ENCODE results near the gene CPLANE1. TPM values are rescaled to one million over a fixed set of nuclear protein-coding genes. Genes with fewer than 3 reads are reported as not detected.

CPLANE1 gene
- total and polyA plus RNA-seq, 2 donors (not counting 1 experiment from before 2014, with no cell fraction given), result 15.3 to 20.0 TPM

- Histone ChIP-seq H3K79me2 (ENCODE audit: control insufficient read depth, insufficient read depth, low read length) (no peaks in the 10 kb centered on the region), H3K4me2 (ENCODE audit: extremely low read depth, insufficient read depth, low read length) (no peak overlapping the region), H3K36me3 (ENCODE audit: control insufficient read depth, insufficient read depth, low read length) (no peaks in the 10 kb centered on the region), H3K4me3 (replicated peaks in 1 of 4; ENCODE audit: control extremely low read depth in 1 of 4, insufficient read depth in 1 of 4, low read depth in 3 of 4, low read length in 4 of 4) (no peak overlapping the region), H3K9me3 (ENCODE audit: control insufficient read depth, insufficient read depth, low read depth, low read length) (no peaks in the 10 kb centered on the region), H3K4me1 (ENCODE audit: control insufficient read depth, extremely low read depth, insufficient read depth, low read length) (no peaks in the 10 kb centered on the region), H3K27ac (ENCODE audit: insufficient read depth, low read length) (no peak overlapping the region), H3K27me3 (ENCODE audit: control insufficient read depth, insufficient read depth, low read length) (no peaks in the 10 kb centered on the region), H2AFZ (ENCODE audit: low read length) (no peak overlapping the region), H3K9ac (ENCODE audit: insufficient read depth, low read length) (no peak overlapping the region), H4K20me1 (ENCODE audit: control insufficient read depth, extremely low read depth, insufficient read depth, low read length) (no peaks in the 10 kb centered on the region)
- no peak for TF ChIP-seq EZH2 (IDR thresholded peaks at IDR 0.05; ENCODE audit: low read length, missing control alignments)
- TF ChIP-seq CTCF (conservative IDR thresholded peaks at IDR 0.05 in 1 of 2, IDR thresholded peaks at IDR 0.05 in 1 of 2; ENCODE audit: low read depth in 1 of 2, low read length in 2 of 2), result no peak
- no peak for DNase-seq (ENCODE audit: low read depth in 2 of 2)
Observed at GRCh38 chr5:37214550-37214949, 34.6 kb downstream of the CPLANE1 start.

DNA sequence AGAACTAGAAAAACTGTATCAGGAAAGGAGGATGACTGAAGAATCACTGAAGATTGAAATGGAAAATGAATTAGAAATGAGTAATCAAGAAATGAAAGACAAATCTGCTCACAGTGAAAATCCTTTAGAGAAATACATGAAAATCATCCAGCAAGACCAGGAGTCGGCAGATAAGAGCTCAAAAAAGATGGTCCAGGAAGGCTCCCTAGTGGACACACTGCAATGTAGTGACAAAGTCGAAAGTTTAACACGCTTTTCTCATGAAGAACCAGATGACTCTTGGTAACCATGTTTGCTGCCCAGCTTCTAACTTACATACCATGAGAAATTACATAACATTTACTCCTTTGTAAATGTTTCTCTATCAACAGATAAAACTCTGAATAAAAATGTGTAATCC is 37.1 kb downstream of the CPLANE1 start:
- no peaks in the 10 kb centered on the region for H3K27me3 ChIP-seq (ENCODE audit: control insufficient read depth, insufficient read depth, low read length)
- H3K4me2 ChIP-seq (ENCODE audit: extremely low read depth, insufficient read depth, low read length), result no peak overlapping the region
- H3K4me3 ChIP-seq (replicated peaks in 1 of 4; ENCODE audit: control extremely low read depth in 1 of 4, insufficient read depth in 1 of 4, low read depth in 3 of 4, low read length in 4 of 4), result no peak overlapping the region
- H3K9ac ChIP-seq (ENCODE audit: insufficient read depth, low read length), result no peak overlapping the region
- H3K9me3 ChIP-seq (ENCODE audit: control insufficient read depth, insufficient read depth, low read depth, low read length), result no peaks in the 10 kb centered on the region
- no peak for TF ChIP-seq CTCF (conservative IDR thresholded peaks at IDR 0.05 in 1 of 2, IDR thresholded peaks at IDR 0.05 in 1 of 2; ENCODE audit: low read depth in 1 of 2, low read length in 2 of 2)
- TF ChIP-seq EZH2 (IDR thresholded peaks at IDR 0.05; ENCODE audit: low read length, missing control alignments), result no peak
- no peak overlapping the region for H2AFZ ChIP-seq (ENCODE audit: low read length)
- no peak for DNase-seq (ENCODE audit: low read depth in 2 of 2)
- peaks cover 3% of the 10 kb centered on the region for H3K36me3 ChIP-seq (ENCODE audit: control insufficient read depth, insufficient read depth, low read length)
- no peaks in the 10 kb centered on the region for H3K4me1 ChIP-seq (ENCODE audit: control insufficient read depth, extremely low read depth, insufficient read depth, low read length)
- no peaks in the 10 kb centered on the region for H4K20me1 ChIP-seq (ENCODE audit: control insufficient read depth, extremely low read depth, insufficient read depth, low read length)
- no peak overlapping the region for H3K27ac ChIP-seq (ENCODE audit: insufficient read depth, low read length)
- H3K79me2 ChIP-seq (ENCODE audit: control insufficient read depth, insufficient read depth, low read length), result no peaks in the 10 kb centered on the region

GRCh38 chr5:37211661-37212060 is 37.5 kb downstream of the CPLANE1 start:
- DNase-seq (ENCODE audit: low read depth in 2 of 2), result peak in 1 of 2 donors; percentile 52
- Histone ChIP-seq H3K79me2 (ENCODE audit: control insufficient read depth, insufficient read depth, low read length) (no peaks in the 10 kb centered on the region), H2AFZ (ENCODE audit: low read length) (no peak overlapping the region), H3K27ac (ENCODE audit: insufficient read depth, low read length) (no peak overlapping the region), H3K9me3 (ENCODE audit: control insufficient read depth, insufficient read depth, low read depth, low read length) (no peaks in the 10 kb centered on the region), H3K36me3 (ENCODE audit: control insufficient read depth, insufficient read depth, low read length) (peaks cover 3% of the 10 kb centered on the region), H3K9ac (ENCODE audit: insufficient read depth, low read length) (no peak overlapping the region), H3K4me3 (replicated peaks in 1 of 4; ENCODE audit: control extremely low read depth in 1 of 4, insufficient read depth in 1 of 4, low read depth in 3 of 4, low read length in 4 of 4) (no peak overlapping the region), H3K27me3 (ENCODE audit: control insufficient read depth, insufficient read depth, low read length) (no peaks in the 10 kb centered on the region), H3K4me1 (ENCODE audit: control insufficient read depth, extremely low read depth, insufficient read depth, low read length) (no peaks in the 10 kb centered on the region), H4K20me1 (ENCODE audit: control insufficient read depth, extremely low read depth, insufficient read depth, low read length) (no peaks in the 10 kb centered on the region), H3K4me2 (ENCODE audit: extremely low read depth, insufficient read depth, low read length) (no peak overlapping the region)
- TF ChIP-seq CTCF (conservative IDR thresholded peaks at IDR 0.05 in 1 of 2, IDR thresholded peaks at IDR 0.05 in 1 of 2; ENCODE audit: low read depth in 1 of 2, low read length in 2 of 2), result no peak
- TF ChIP-seq EZH2 (IDR thresholded peaks at IDR 0.05; ENCODE audit: low read length, missing control alignments), result no peak

All from fibroblast of lung (primary cell).